Measurements from ENCODE around the gene KCNK1. TPM values are rescaled to one million over a fixed set of nuclear protein-coding genes. Genes with fewer than 3 reads are reported as not detected.

Gene KCNK1
- total and polyA plus RNA-seq, 4 experiments from 2014 or later = not detected

- Mint-ChIP-seq H3K36me3 (no peaks in the 10 kb centered on the region), H3K4me3 (no peak overlapping the region), H3K27me3 (peaks cover 9 to 15% of the 10 kb centered on the region in 2 donors), H3K9me3 (no peaks in the 10 kb centered on the region), H3K27ac (no peak overlapping the region), H3K4me1 (no peaks in the 10 kb centered on the region)
- ChIA-PET POLR2A (ENCODE audit: partially characterized antibody) (no interaction called here), CTCF (ENCODE audit: partially characterized antibody) (no interaction called here)
- DNase-seq = no peak
- Histone ChIP-seq H3K4me3 (ENCODE audit: low read length in 2 of 2) (no peak overlapping the region), H3K4me1 (ENCODE audit: insufficient read depth, low read length) (no peaks in the 10 kb centered on the region), H3K27me3 (ENCODE audit: insufficient read depth, low read length) (no peaks in the 10 kb centered on the region), H3K36me3 (ENCODE audit: insufficient read depth, low read length) (no peaks in the 10 kb centered on the region), H3K9me3 (ENCODE audit: control insufficient read depth in 1 of 2, low read length in 2 of 2) (no peaks in the 10 kb centered on the region), H3K27ac (ENCODE audit: low read depth, low read length) (no peak overlapping the region)
- intact Hi-C loops (cut with micrococcal nuclease) = no loop called here
These were observed 13.5 kb downstream of the KCNK1 start for GRCh38 chr1:233627376-233627775.

GRCh38 chr1:233627823-233628222 is 13.9 kb downstream of the KCNK1 start:
- H3K4me3 ChIP-seq (ENCODE audit: low read length in 2 of 2) = no peak overlapping the region
- DNase-seq = no peak
- intact Hi-C loops (cut with micrococcal nuclease) = no loop called here
- peaks cover 6 to 16% of the 10 kb centered on the region in 2 donors for H3K27me3 Mint-ChIP-seq
- H3K9me3 ChIP-seq (ENCODE audit: control insufficient read depth in 1 of 2, low read length in 2 of 2) = no peaks in the 10 kb centered on the region
- no peaks in the 10 kb centered on the region for H3K36me3 Mint-ChIP-seq
- no peaks in the 10 kb centered on the region for H3K4me1 Mint-ChIP-seq
- ChIA-PET POLR2A (ENCODE audit: partially characterized antibody) (no interaction called here), CTCF (ENCODE audit: partially characterized antibody) (no interaction called here)
- peaks cover 0 to under 1% (median 0%) of the 10 kb centered on the region in 8 donors for H3K9me3 Mint-ChIP-seq
- H3K27ac Mint-ChIP-seq = no peak overlapping the region
- no peak overlapping the region for H3K27ac ChIP-seq (ENCODE audit: low read depth, low read length)
- H3K36me3 ChIP-seq (ENCODE audit: insufficient read depth, low read length) = no peaks in the 10 kb centered on the region
- no peaks in the 10 kb centered on the region for H3K4me1 ChIP-seq (ENCODE audit: insufficient read depth, low read length)
- H3K27me3 ChIP-seq (ENCODE audit: insufficient read depth, low read length) = no peaks in the 10 kb centered on the region
- no peak overlapping the region for H3K4me3 Mint-ChIP-seq

GRCh38 chr1:233629305-233629935 is 15.5 kb downstream of the KCNK1 start:
- no peak overlapping the region for H3K4me3 ChIP-seq (ENCODE audit: low read length in 2 of 2)

GRCh38 chr1:233631810-233632405 is 18.0 kb downstream of the KCNK1 start:
- H3K4me3 ChIP-seq (ENCODE audit: low read length in 2 of 2) = no peak overlapping the region
- H3K36me3 Mint-ChIP-seq = no peaks in the 10 kb centered on the region
- H3K4me1 Mint-ChIP-seq = no peaks in the 10 kb centered on the region
- no peaks in the 10 kb centered on the region for H3K9me3 ChIP-seq (ENCODE audit: control insufficient read depth in 1 of 2, low read length in 2 of 2)
- intact Hi-C loops (cut with micrococcal nuclease) = no loop called here
- no peak overlapping the region for H3K27ac Mint-ChIP-seq
- H3K27me3 ChIP-seq (ENCODE audit: insufficient read depth, low read length) = no peaks in the 10 kb centered on the region
- CTCF ChIA-PET (ENCODE audit: partially characterized antibody) = no interaction called here
- peaks cover 0 to 7% (median 0%) of the 10 kb centered on the region in 8 donors for H3K9me3 Mint-ChIP-seq
- no peak for DNase-seq
- H3K4me1 ChIP-seq (ENCODE audit: insufficient read depth, low read length) = no peaks in the 10 kb centered on the region
- H3K36me3 ChIP-seq (ENCODE audit: insufficient read depth, low read length) = no peaks in the 10 kb centered on the region
- peaks cover 4 to 19% of the 10 kb centered on the region in 2 donors for H3K27me3 Mint-ChIP-seq
- POLR2A ChIA-PET (ENCODE audit: partially characterized antibody) = no interaction called here
- H3K4me3 Mint-ChIP-seq = no peak overlapping the region
- H3K27ac ChIP-seq (ENCODE audit: low read depth, low read length) = no peak overlapping the region

More at GRCh38 chr1:233629305-233629935, 15.5 kb downstream of the KCNK1 start:
- intact Hi-C loops (cut with micrococcal nuclease) = no loop called here
- CTCF ChIA-PET (ENCODE audit: partially characterized antibody) = interaction anchor here (0.7 kb wide), 1 partner anchor 9 kb away, joined by 4 read pairs; no protein-coding TSS in a partner anchor
- H3K36me3 ChIP-seq (ENCODE audit: insufficient read depth, low read length) = no peaks in the 10 kb centered on the region
- Mint-ChIP-seq H3K9me3 (peaks cover 0 to 2% (median 0%) of the 10 kb centered on the region in 8 donors), H3K27ac (no peak overlapping the region), H3K36me3 (no peaks in the 10 kb centered on the region), H3K4me1 (no peaks in the 10 kb centered on the region), H3K4me3 (no peak overlapping the region), H3K27me3 (peaks cover 2 to 13% of the 10 kb centered on the region in 2 donors)
- H3K27me3 ChIP-seq (ENCODE audit: insufficient read depth, low read length) = no peaks in the 10 kb centered on the region
- no peaks in the 10 kb centered on the region for H3K9me3 ChIP-seq (ENCODE audit: control insufficient read depth in 1 of 2, low read length in 2 of 2)
- no peak for DNase-seq
- POLR2A ChIA-PET (ENCODE audit: partially characterized antibody) = no interaction called here
- H3K4me1 ChIP-seq (ENCODE audit: insufficient read depth, low read length) = no peaks in the 10 kb centered on the region
- no peak overlapping the region for H3K27ac ChIP-seq (ENCODE audit: low read depth, low read length)

- Histone ChIP-seq H3K27ac (ENCODE audit: low read depth, low read length) (no peak overlapping the region), H3K36me3 (ENCODE audit: insufficient read depth, low read length) (no peaks in the 10 kb centered on the region), H3K9me3 (ENCODE audit: control insufficient read depth in 1 of 2, low read length in 2 of 2) (no peaks in the 10 kb centered on the region), H3K4me3 (ENCODE audit: low read length in 2 of 2) (no peak overlapping the region), H3K4me1 (ENCODE audit: insufficient read depth, low read length) (no peaks in the 10 kb centered on the region), H3K27me3 (ENCODE audit: insufficient read depth, low read length) (no peaks in the 10 kb centered on the region)
- H3K4me1 Mint-ChIP-seq = no peaks in the 10 kb centered on the region
- no peak overlapping the region for H3K27ac Mint-ChIP-seq
- no peak for DNase-seq
- no peaks in the 10 kb centered on the region for H3K36me3 Mint-ChIP-seq
- peaks cover 0 to 7% (median 0%) of the 10 kb centered on the region in 8 donors for H3K9me3 Mint-ChIP-seq
- POLR2A ChIA-PET (ENCODE audit: partially characterized antibody) = no interaction called here
- CTCF ChIA-PET (ENCODE audit: partially characterized antibody) = no interaction called here
- no peak overlapping the region for H3K4me3 Mint-ChIP-seq
- intact Hi-C loops (cut with micrococcal nuclease) = no loop called here
- H3K27me3 Mint-ChIP-seq = peaks cover 4 to 19% of the 10 kb centered on the region in 2 donors
These were observed 18.5 kb downstream of the KCNK1 start for GRCh38 chr1:233632436-233632835.

- Histone ChIP-seq H3K36me3 (ENCODE audit: insufficient read depth, low read length) (no peaks in the 10 kb centered on the region), H3K9me3 (ENCODE audit: control insufficient read depth in 1 of 2, low read length in 2 of 2) (no peaks in the 10 kb centered on the region), H3K27me3 (ENCODE audit: insufficient read depth, low read length) (no peaks in the 10 kb centered on the region), H3K27ac (ENCODE audit: low read depth, low read length) (no peak overlapping the region), H3K4me1 (ENCODE audit: insufficient read depth, low read length) (no peaks in the 10 kb centered on the region), H3K4me3 (ENCODE audit: low read length in 2 of 2) (no peak overlapping the region)
- Mint-ChIP-seq H3K36me3 (no peaks in the 10 kb centered on the region), H3K4me1 (no peaks in the 10 kb centered on the region), H3K4me3 (peak overlapping the region in 1 of 8 donors; percentile 2), H3K9me3 (peaks cover 0 to 7% (median 0%) of the 10 kb centered on the region in 8 donors), H3K27me3 (peaks cover 5 to 13% of the 10 kb centered on the region in 2 donors), H3K27ac (peak overlapping the region in 1 of 7 donors; percentile 13)
- intact Hi-C loops (cut with micrococcal nuclease) = no loop called here
- CTCF ChIA-PET (ENCODE audit: partially characterized antibody) = no interaction called here
- POLR2A ChIA-PET (ENCODE audit: partially characterized antibody) = no interaction called here
- DNase-seq = no peak
These were observed 22.0 kb downstream of the KCNK1 start for GRCh38 chr1:233635765-233636502.

GRCh38 chr1:233636503-233636877 is 22.6 kb downstream of the KCNK1 start:
- H3K36me3 ChIP-seq (ENCODE audit: insufficient read depth, low read length) = no peaks in the 10 kb centered on the region
- intact Hi-C loops (cut with micrococcal nuclease) = no loop called here
- POLR2A ChIA-PET (ENCODE audit: partially characterized antibody) = no interaction called here
- no peaks in the 10 kb centered on the region for H3K4me1 Mint-ChIP-seq
- no peaks in the 10 kb centered on the region for H3K4me1 ChIP-seq (ENCODE audit: insufficient read depth, low read length)
- H3K27me3 Mint-ChIP-seq = peaks cover 5 to 13% of the 10 kb centered on the region in 2 donors
- no peaks in the 10 kb centered on the region for H3K36me3 Mint-ChIP-seq
- no peak overlapping the region for H3K27ac ChIP-seq (ENCODE audit: low read depth, low read length)
- H3K27me3 ChIP-seq (ENCODE audit: insufficient read depth, low read length) = no peaks in the 10 kb centered on the region
- no peak overlapping the region for H3K27ac Mint-ChIP-seq
- no peak overlapping the region for H3K4me3 Mint-ChIP-seq
- DNase-seq = no peak
- no peak overlapping the region for H3K4me3 ChIP-seq (ENCODE audit: low read length in 2 of 2)
- CTCF ChIA-PET (ENCODE audit: partially characterized antibody) = no interaction called here
- peaks cover 0 to 7% (median 0%) of the 10 kb centered on the region in 8 donors for H3K9me3 Mint-ChIP-seq
- H3K9me3 ChIP-seq (ENCODE audit: control insufficient read depth in 1 of 2, low read length in 2 of 2) = no peaks in the 10 kb centered on the region

Measured in CD4-positive, alpha-beta memory T cell (primary cell).